RWPE2 (cell line): ENCODE measurements around the gene TRAPPC3.

ENCODE experiments used
- ATAC-seq: fragments of 200-7000 bp; cut with Tn5 transposase; 3 replicates; pipeline ENCODE4 v1.9.1; 2021; ENCODE audit warnings: low read depth
- DNase-seq: peaks from one replicate; pipeline ENCODE4 v3.0.0-alpha.2; 2020; ENCODE audit warnings: low spot score
- H3K27ac ChIP-seq: fragments of 450-650 bp; 2 replicates; pipeline ENCODE4 v1.5.1; 2017; ENCODE audit warnings: mild to moderate bottlenecking; ENCODE audit not compliant: poor library complexity, severe bottlenecking
- H3K27me3 ChIP-seq: fragments of 250-450 bp; sonication (Bioruptor Pico); 2 replicates; pipeline ENCODE4 v1.5.1; 2021; ENCODE audit warnings: mild to moderate bottlenecking, moderate library complexity; ENCODE audit not compliant: insufficient read depth, poor library complexity, severe bottlenecking
- H3K36me3 ChIP-seq: fragments of 250-450 bp; sonication (Bioruptor Pico); 2 replicates; pipeline ENCODE4 v1.5.1; 2020; ENCODE audit warnings: low read depth, mild to moderate bottlenecking, moderate library complexity
- H3K4me1 ChIP-seq: fragments of 250-450 bp; sonication (Bioruptor Pico); 2 replicates; pipeline ENCODE4 v1.5.1; 2021; ENCODE audit warnings: mild to moderate bottlenecking, moderate library complexity; ENCODE audit not compliant: insufficient read depth, poor library complexity, severe bottlenecking
- H3K4me3 ChIP-seq: fragments of 250-450 bp; sonication (Bioruptor Pico); 2 replicates; pipeline ENCODE4 v1.5.1; 2021; ENCODE audit warnings: mild to moderate bottlenecking, moderate library complexity; ENCODE audit not compliant: severe bottlenecking
- H3K9me3 ChIP-seq: fragments of 250-450 bp; sonication (Bioruptor Pico); 2 replicates; pipeline ENCODE4 v1.5.1; 2021; ENCODE audit warnings: mild to moderate bottlenecking, moderate library complexity; ENCODE audit not compliant: severe bottlenecking
- TF ChIP-seq, protein P1 (sequence below): fragments of 450-650 bp; IDR thresholded peaks from one replicate; pipeline ENCODE4 v1.5.1; 2017; ENCODE audit warnings: mild to moderate bottlenecking, moderate library complexity; ENCODE audit not compliant: poor library complexity, severe bottlenecking

TRAPPC3 gene

DNA sequence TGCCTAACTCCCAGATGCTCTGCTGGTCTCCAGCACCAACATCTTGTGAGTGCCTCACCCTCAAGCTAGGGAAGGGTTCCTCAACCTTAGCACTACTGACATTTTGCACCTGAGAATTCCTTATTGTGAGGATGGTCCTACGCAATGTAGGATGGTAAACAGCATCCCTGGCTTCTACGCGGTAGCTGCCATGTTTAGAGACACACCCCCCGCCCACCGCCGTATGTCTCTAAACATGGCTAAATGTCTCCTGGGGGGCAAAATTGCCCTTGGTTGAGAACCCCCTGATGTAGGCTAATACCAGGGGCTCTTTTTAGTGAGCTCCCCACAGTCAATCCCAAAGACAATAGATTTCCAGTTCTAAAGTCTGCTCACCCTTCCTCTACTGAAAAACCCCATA, 4.2 kb upstream of the TRAPPC3 start:
- ATAC-seq, result no peak
- H3K27ac ChIP-seq, result no peak overlapping the region

DNA sequence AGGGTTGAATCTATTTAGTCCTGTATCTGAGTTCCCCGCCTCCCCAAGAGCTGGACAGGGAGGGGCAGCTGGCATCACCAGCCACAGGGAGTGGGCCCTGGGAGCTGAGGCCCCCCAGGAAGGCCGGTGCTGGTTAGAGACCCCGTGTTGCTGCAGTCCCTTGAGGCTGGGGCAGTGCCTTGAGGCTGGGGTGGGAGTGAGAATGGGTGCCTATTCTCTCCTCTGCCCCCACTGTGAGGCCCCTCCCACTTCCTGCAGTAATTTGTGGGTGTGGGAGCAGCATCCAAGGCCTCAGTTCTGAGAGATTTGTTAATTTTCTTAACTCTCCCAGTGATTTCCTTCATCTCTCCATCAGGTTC, 2.5 kb upstream of the TRAPPC3 start:
- Histone ChIP-seq H3K4me1 (peaks cover 25% of the 10 kb centered on the region), H3K27ac (peak overlapping the region; percentile 98), H3K36me3 (peaks cover 3% of the 10 kb centered on the region; the same call in 1 of the 2 replicates), H3K9me3 (no peaks in the 10 kb centered on the region), H3K27me3 (no peaks in the 10 kb centered on the region), H3K4me3 (no peak overlapping the region)
- TF ChIP-seq, protein P1, sequence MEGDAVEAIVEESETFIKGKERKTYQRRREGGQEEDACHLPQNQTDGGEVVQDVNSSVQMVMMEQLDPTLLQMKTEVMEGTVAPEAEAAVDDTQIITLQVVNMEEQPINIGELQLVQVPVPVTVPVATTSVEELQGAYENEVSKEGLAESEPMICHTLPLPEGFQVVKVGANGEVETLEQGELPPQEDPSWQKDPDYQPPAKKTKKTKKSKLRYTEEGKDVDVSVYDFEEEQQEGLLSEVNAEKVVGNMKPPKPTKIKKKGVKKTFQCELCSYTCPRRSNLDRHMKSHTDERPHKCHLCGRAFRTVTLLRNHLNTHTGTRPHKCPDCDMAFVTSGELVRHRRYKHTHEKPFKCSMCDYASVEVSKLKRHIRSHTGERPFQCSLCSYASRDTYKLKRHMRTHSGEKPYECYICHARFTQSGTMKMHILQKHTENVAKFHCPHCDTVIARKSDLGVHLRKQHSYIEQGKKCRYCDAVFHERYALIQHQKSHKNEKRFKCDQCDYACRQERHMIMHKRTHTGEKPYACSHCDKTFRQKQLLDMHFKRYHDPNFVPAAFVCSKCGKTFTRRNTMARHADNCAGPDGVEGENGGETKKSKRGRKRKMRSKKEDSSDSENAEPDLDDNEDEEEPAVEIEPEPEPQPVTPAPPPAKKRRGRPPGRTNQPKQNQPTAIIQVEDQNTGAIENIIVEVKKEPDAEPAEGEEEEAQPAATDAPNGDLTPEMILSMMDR, result no peak
- DNase-seq (no peak), ATAC-seq (no peak)

More for the DNA sequence above, 4.2 kb upstream of the TRAPPC3 start:
- peaks cover 4% of the 10 kb centered on the region for H3K36me3 ChIP-seq
- H3K27me3 ChIP-seq, result no peaks in the 10 kb centered on the region
- H3K4me1 ChIP-seq, result peaks cover 25% of the 10 kb centered on the region
- H3K9me3 ChIP-seq, result no peaks in the 10 kb centered on the region
- H3K4me3 ChIP-seq, result no peak overlapping the region
- no peak for DNase-seq
- TF ChIP-seq, protein P1, result no peak

DNA sequence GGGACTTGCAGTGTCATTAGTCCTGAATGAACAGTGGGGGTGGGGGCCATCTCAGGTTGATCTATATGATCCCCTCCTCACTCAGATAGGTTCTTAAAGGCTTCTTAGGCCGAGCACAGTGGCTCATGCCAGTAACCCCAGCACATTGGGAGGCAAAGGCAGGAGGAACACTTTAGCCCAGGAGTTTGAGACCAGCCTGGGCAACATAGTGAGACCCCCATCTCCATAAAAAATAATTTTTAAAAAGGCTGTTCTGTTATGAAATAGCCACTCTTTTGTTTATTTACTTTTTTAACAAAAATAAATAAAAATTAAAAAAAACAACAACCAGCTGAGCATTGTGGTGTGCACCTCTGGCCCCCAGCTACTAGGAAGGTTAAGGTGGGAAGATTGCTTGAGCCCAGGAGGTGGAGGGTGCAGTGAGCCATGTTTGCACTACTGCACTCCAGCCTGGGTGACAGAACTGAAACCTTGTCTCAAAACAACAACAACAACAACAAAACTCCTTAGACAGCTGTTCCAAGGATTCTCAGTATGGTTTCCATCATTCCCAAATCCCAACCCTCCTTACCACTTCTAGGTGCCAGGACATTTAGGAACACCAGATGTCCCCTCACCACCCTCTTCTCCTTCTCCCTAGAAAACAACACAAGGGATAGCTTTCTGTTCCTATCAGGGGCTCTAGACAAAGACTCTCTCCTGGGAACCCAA, 2.0 kb upstream of the TRAPPC3 start:
- peak overlapping the region; percentile 98 for H3K27ac ChIP-seq

DNA sequence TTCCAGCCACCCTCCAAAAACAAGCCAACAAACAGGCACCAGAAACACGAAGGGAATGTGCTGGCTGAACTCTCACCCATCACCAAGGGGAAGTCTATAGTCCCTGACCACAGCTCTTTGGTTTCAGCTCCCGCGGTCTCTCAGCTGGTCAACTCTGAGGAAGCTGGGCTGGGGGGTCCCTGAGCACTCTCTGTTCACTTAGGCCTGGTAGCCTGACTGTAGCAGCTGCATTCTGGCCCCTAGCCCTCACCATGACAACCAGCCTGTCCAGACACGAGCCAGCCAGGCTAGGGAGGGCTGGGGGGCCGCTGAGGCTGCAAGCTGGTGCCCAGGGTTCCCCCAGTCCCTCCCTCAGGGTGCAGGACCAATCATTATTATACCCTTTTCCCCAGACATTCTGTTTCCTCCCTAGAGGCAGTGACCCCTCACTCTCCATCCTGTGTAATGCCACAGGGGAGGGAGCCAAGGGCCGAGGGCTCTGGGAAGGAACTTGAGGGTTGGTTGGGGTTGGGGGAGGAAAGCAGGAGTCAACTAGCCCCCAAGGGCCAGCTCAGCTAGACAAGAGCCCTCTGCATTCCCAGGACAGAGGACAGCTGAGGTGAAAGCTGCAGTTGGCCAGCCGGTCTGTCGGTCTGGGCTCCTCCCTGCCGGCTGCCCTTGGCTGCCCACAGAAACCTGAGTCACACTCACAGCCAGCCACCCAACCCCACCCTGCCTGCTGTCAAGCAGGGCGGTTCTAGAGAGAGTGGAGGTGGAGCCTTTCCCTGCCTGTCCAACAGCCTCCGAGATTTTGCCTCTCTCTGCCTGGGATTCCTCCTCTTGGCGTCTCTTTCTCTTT, 1.2 kb upstream of the TRAPPC3 start:
- H3K4me3 ChIP-seq, result no peak overlapping the region
- peak; percentile 82 for ATAC-seq
- H3K36me3 ChIP-seq, result peaks cover 6% of the 10 kb centered on the region; the same call in 1 of the 2 replicates
- no peaks in the 10 kb centered on the region for H3K27me3 ChIP-seq
- H3K4me1 ChIP-seq, result peaks cover 25% of the 10 kb centered on the region
- DNase-seq, result peak; percentile 96
- H3K9me3 ChIP-seq, result no peaks in the 10 kb centered on the region
- TF ChIP-seq, protein P1, result no peak
- peak overlapping the region; percentile 98 for H3K27ac ChIP-seq

More for the DNA sequence above, 2.0 kb upstream of the TRAPPC3 start:
- ATAC-seq, result no peak
- H3K27me3 ChIP-seq, result no peaks in the 10 kb centered on the region
- H3K4me1 ChIP-seq, result peaks cover 25% of the 10 kb centered on the region
- H3K36me3 ChIP-seq, result peaks cover 6% of the 10 kb centered on the region; the same call in 1 of the 2 replicates
- no peak overlapping the region for H3K4me3 ChIP-seq
- no peak for DNase-seq
- H3K9me3 ChIP-seq, result no peaks in the 10 kb centered on the region
- TF ChIP-seq, protein P1, result no peak
